HepG2 (cell line): Measurements from ENCODE around the gene HTN3. TPM values are rescaled to one million over a fixed set of nuclear protein-coding genes. Genes with fewer than 3 reads are reported as not detected.

Experiments used
- ATAC-seq: fragments of 200-7000 bp; cut with Tn5 transposase; 3 replicates; pipeline ENCODE4 v1.9.1; 2020; ENCODE audit warnings: mild to moderate bottlenecking, moderate library complexity
- BruUV-seq: library from RNA; stranded (reverse); fragments of 400-500 nt; replicated peaks from 2 replicates; lab custom pipeline; 2021; lab: Mats Ljungman, UMichigan
- CTCF ChIA-PET: fragments of 300-600 bp; formaldehyde crosslinking; extraction: SDS; loops from one replicate; lab custom pipeline; 2021; ENCODE audit warnings: low total read pairs, inconsistent platforms, low intra/inter-chr PET ratio; lab: Yijun Ruan, JAX
- POLR2A ChIA-PET: fragments of 350-600 bp; sonication (Branson Sonifier 250); formaldehyde crosslinking; loops from one replicate; lab custom pipeline; 2020; ENCODE audit warnings: antibody characterized with exemption, inconsistent platforms; lab: Yijun Ruan, JAX
- DNase-seq: peaks from one replicate; pipeline ENCODE4 v3.0.0-alpha.2; 2015; ENCODE audit warnings: low spot score
- FAIRE-seq: peaks from 3 replicates; lab custom pipeline; 2011; peaks lifted over from hg19 to GRCh38; lab: Jason Lieb, UNC
- H2AFZ ChIP-seq: one replicate; pipeline ENCODE4 v1.6.1; 2011; ENCODE audit warnings: low read length, inconsistent platforms
- H3K27ac ChIP-seq: fragments of 300-600 bp; 3 replicates; pipeline ENCODE4 v1.8.0; 2011; ENCODE audit warnings: mixed run types, mild to moderate bottlenecking, mixed read lengths, low read length, inconsistent platforms; ENCODE audit not compliant: insufficient read depth; ENCODE audit errors: extremely low read length
- H3K27me3 ChIP-seq, 2 experiments: fragments of 200-600 bp in 1 of 2; 2 replicates in 1 of 2; 3 replicates in 1 of 2; pipeline versions ENCODE4 v1.6.0 to v1.8.0; 2011; ENCODE audit warnings: low read length in 2 of 2, mild to moderate bottlenecking in 2 of 2, moderate library complexity in 2 of 2, inconsistent platforms in 1 of 2; ENCODE audit not compliant: insufficient read depth in 2 of 2, control insufficient read depth in 1 of 2
- H3K36me3 ChIP-seq, 2 experiments: fragments of 200-600 bp in 1 of 2; replicated peaks in 1 of 2; 2 replicates in 1 of 2; 3 replicates in 1 of 2; pipeline versions ENCODE4 v1.5.1 to v1.8.0; 2011; ENCODE audit warnings: low read length in 2 of 2, inconsistent platforms in 1 of 2; ENCODE audit not compliant: insufficient read depth in 2 of 2, control insufficient read depth in 1 of 2
- H3K4me1 ChIP-seq: 2 replicates; pipeline ENCODE4 v1.5.1; 2012; ENCODE audit warnings: low read length, inconsistent platforms; ENCODE audit not compliant: insufficient read depth
- H3K4me2 ChIP-seq: 2 replicates; pipeline ENCODE4 v1.6.0; 2011; ENCODE audit warnings: low read depth, low read length, inconsistent platforms
- H3K4me3 ChIP-seq, 3 experiments: fragments of 200-600 bp in 1 of 3; sonication (generic), shearing (Covaris generic) in 1 of 3; replicated peaks in 1 of 3; 2 replicates each; pipeline ENCODE4 v1.5.1; 2011 to 2016; ENCODE audit warnings: low read length in 3 of 3, inconsistent platforms in 2 of 3, low read depth in 2 of 3, mild to moderate bottlenecking in 2 of 3, control low read depth in 1 of 3, mixed read lengths in 1 of 3; ENCODE audit not compliant: insufficient read depth in 1 of 3
- H3K79me2 ChIP-seq: one replicate; pipeline ENCODE4 v1.6.1; 2011; ENCODE audit warnings: low read length, inconsistent platforms; ENCODE audit not compliant: insufficient read depth
- H3K9ac ChIP-seq: 2 replicates; pipeline ENCODE4 v1.6.0; 2011; ENCODE audit warnings: mild to moderate bottlenecking, low read depth, low read length, inconsistent platforms; ENCODE audit not compliant: insufficient read depth
- H3K9me3 ChIP-seq: 2 replicates; pipeline ENCODE4 v1.5.1; 2012; ENCODE audit warnings: mild to moderate bottlenecking, low read length
- H4K20me1 ChIP-seq: 2 replicates; pipeline ENCODE4 v1.6.0; 2011; ENCODE audit warnings: inconsistent platforms, mild to moderate bottlenecking, low read length, moderate library complexity; ENCODE audit not compliant: insufficient read depth
- ADNP ChIP-seq: sonication (generic); formaldehyde crosslinking; IDR thresholded peaks from 2 replicates; pipeline ENCODE4 v1.4.0; 2020; ENCODE audit warnings: missing genetic modification reagents
- CTCF ChIP-seq: sonication (generic); formaldehyde crosslinking; IDR thresholded peaks from 2 replicates; pipeline ENCODE4 v1.5.0; 2020; ENCODE audit warnings: mild to moderate bottlenecking, missing genetic modification reagents, moderate library complexity
- FOXC1 ChIP-seq: sonication (generic); formaldehyde crosslinking; IDR thresholded peaks from 2 replicates; pipeline ENCODE4 v1.8.0; 2022; ENCODE audit warnings: mild to moderate bottlenecking, missing genetic modification reagents, borderline replicate concordance
- HIVEP1 ChIP-seq: sonication (generic); formaldehyde crosslinking; IDR thresholded peaks from 2 replicates; pipeline ENCODE4 v1.4.0; 2020; ENCODE audit warnings: mild to moderate bottlenecking, missing genetic modification reagents
- IRF2 ChIP-seq: IDR thresholded peaks from 2 replicates; pipeline ENCODE4 v1.6.1; 2018; ENCODE audit warnings: missing genetic modification reagents, missing compliant biosample characterization
- KLF13 ChIP-seq: sonication (generic); formaldehyde crosslinking; IDR thresholded peaks from 2 replicates; pipeline ENCODE4 v1.4.0; 2020; ENCODE audit warnings: mild to moderate bottlenecking, missing genetic modification reagents
- KLF9 ChIP-seq: IDR thresholded peaks from 2 replicates; pipeline ENCODE4 v1.6.1; 2016; ENCODE audit warnings: low read depth
- PBX2 ChIP-seq: IDR thresholded peaks from 2 replicates; pipeline ENCODE4 v1.6.1; 2016; ENCODE audit warnings: control low read depth
- PHF21A ChIP-seq: sonication (generic); formaldehyde crosslinking; IDR thresholded peaks from 2 replicates; pipeline ENCODE4 v1.5.0; 2020; ENCODE audit warnings: mild to moderate bottlenecking, missing genetic modification reagents
- RBAK ChIP-seq: sonication (generic); formaldehyde crosslinking; IDR thresholded peaks from 2 replicates; pipeline ENCODE4 v1.5.1; 2020; ENCODE audit warnings: mild to moderate bottlenecking, missing genetic modification reagents
- SATB2 ChIP-seq: sonication (generic); formaldehyde crosslinking; IDR thresholded peaks from 2 replicates; pipeline ENCODE4 v1.5.0; 2020; ENCODE audit warnings: missing genetic modification reagents
- SRSF9 ChIP-seq: fragments of 200-400 bp; formaldehyde crosslinking; IDR thresholded peaks from 2 replicates; pipeline ENCODE4 v1.6.1; 2018; ENCODE audit warnings: borderline replicate concordance, mild to moderate bottlenecking, low read depth, low read length; ENCODE audit not compliant: insufficient read depth, poor library complexity, severe bottlenecking
- SRY ChIP-seq: sonication (generic); formaldehyde crosslinking; IDR thresholded peaks from 2 replicates; pipeline ENCODE4 v1.8.0; 2022; ENCODE audit warnings: mild to moderate bottlenecking, missing genetic modification reagents
- ZNF580 ChIP-seq: IDR thresholded peaks from 2 replicates; pipeline ENCODE4 v1.6.1; 2016; ENCODE audit warnings: low read depth, borderline replicate concordance
- ZSCAN5A ChIP-seq: sonication (generic); formaldehyde crosslinking; IDR thresholded peaks from 2 replicates; pipeline ENCODE4 v1.8.0; 2022; ENCODE audit warnings: mild to moderate bottlenecking, missing genetic modification reagents, borderline replicate concordance
- WGBS: methylation state at CpG from one replicate; pipeline ENCODE4 v1.1.6; 2017; ENCODE audit warnings: low lambda C conversion rate; 5-methylcytosine and 5-hydroxymethylcytosine counted together
- in situ Hi-C: cut with HindIII; loops from 2 replicates; pipeline ENCODE4 v1.10.0; 2017; ENCODE audit warnings: low pct_unique_long_range_greater_than_20kb; ENCODE audit not compliant: extremely low pct_ligation_motif_present
- intact Hi-C: fragments of 100-400 bp; cut with micrococcal nuclease; formaldehyde crosslinking; loops from one replicate; pipeline ENCODE4 v1.10.0; 2022; ENCODE audit not compliant: unreplicated experiment
- polyA plus RNA-seq, 8 experiments: library from polyadenylated mRNA; depleted of rRNA in 3 of 8; stranded (reverse) in 7 of 8; unstranded in 1 of 8; fragments of >200 nt; fragmentation: Illumina TruSeq in 4 of 8; extraction: Trizol in 4 of 8; gene quantifications; 2 replicates each; pipeline versions ENCODE4 v1.2.1 to v1.2.3, GENCODE V29; 2011 to 2016; ENCODE audit warnings: low read depth in 4 of 8, missing spikeins in 1 of 8, mixed read lengths in 1 of 8; ENCODE audit not compliant: insufficient read depth in 1 of 8
- total RNA-seq, 5 experiments: library from RNA; depleted of rRNA; stranded (reverse); fragments of >200 nt; fragmentation: Illumina TruSeq; extraction: Trizol; gene quantifications; 2 replicates each; pipeline ENCODE4 v1.2.3, GENCODE V29; 2016; ENCODE audit warnings: low read depth in 1 of 5

The HTN3 gene
- total and polyA plus RNA-seq, 2 of the 13 experiments (the other 11 are each of a cell fraction or from before 2014, with no cell fraction given): not detected

- Histone ChIP-seq H3K79me2 (no peaks in the 10 kb centered on the region), H3K9ac (no peak overlapping the region), H4K20me1 (no peaks in the 10 kb centered on the region), H3K4me2 (no peak overlapping the region), H3K36me3 (no peaks in the 10 kb centered on the region), H3K4me1 (peaks cover 7% of the 10 kb centered on the region), H3K27me3 (no peaks in the 10 kb centered on the region), H3K9me3 (no peaks in the 10 kb centered on the region), H2AFZ (no peak overlapping the region), H3K27ac (no peak overlapping the region), H3K4me3 (no peak overlapping the region)
- no peak for FAIRE-seq
- DNase-seq: no peak
- TF ChIP-seq SRY (CRISPR knock-in tag) (no peak), RBAK (CRISPR knock-in tag) (no peak), ZSCAN5A (CRISPR knock-in tag) (no peak), IRF2 (CRISPR knock-in tag) (no peak), SATB2 (CRISPR knock-in tag) (no peak), ADNP (no peak)
- in situ Hi-C loops (no loop called here), intact Hi-C loops (no loop called here)
- ChIA-PET CTCF (no interaction called here), POLR2A (no interaction called here)
- 19% methylated on average over 1 of the region's 1 CpG for WGBS
- BruUV-seq: no TSS peak
- ATAC-seq: no peak
These were observed 33.7 kb downstream of the HTN3 start for GRCh38 chr4:70062000-70062399.

DNA sequence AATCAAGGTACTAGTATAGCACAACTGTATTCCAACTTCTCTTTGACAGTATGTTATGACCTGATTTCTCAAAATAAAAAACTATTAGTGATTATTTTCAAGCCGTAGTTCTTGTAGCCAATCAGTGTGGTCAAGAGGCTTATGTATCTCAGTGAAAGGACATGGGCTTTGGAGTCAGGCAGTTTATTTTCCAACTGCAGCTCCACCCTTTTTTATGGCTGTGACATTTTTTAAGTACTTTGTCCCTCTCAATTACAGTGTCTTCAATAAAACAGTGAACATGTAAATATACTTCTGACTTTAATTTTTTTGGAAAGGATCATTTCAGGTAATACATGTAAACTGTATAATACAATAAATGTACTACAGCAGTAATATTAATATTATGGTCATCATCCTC lies 51.9 kb downstream of the HTN3 start:
- in situ Hi-C loops (no loop called here), intact Hi-C loops (no loop called here)
- no peaks in the 10 kb centered on the region for H4K20me1 ChIP-seq
- no peak overlapping the region for H3K4me3 ChIP-seq
- no peaks in the 10 kb centered on the region for H3K27me3 ChIP-seq
- ChIA-PET CTCF (no interaction called here), POLR2A (no interaction called here)
- H3K4me2 ChIP-seq: no peak overlapping the region
- H3K79me2 ChIP-seq: no peaks in the 10 kb centered on the region
- DNase-seq (no peak), FAIRE-seq (no peak), ATAC-seq (no peak)
- 38% methylated on average over 1 of the region's 1 CpG for WGBS
- no TSS peak for BruUV-seq
- H3K9me3 ChIP-seq: no peaks in the 10 kb centered on the region
- H3K4me1 ChIP-seq: no peaks in the 10 kb centered on the region
- H3K36me3 ChIP-seq: no peaks in the 10 kb centered on the region
- H2AFZ ChIP-seq: no peak overlapping the region
- no peak overlapping the region for H3K27ac ChIP-seq
- no peak overlapping the region for H3K9ac ChIP-seq
- TF ChIP-seq KLF13 (CRISPR knock-in tag) (no peak), SRSF9 (no peak), HIVEP1 (CRISPR knock-in tag) (no peak), FOXC1 (CRISPR knock-in tag) (no peak), PBX2 (CRISPR knock-in tag) (no peak), KLF9 (CRISPR knock-in tag) (no peak), CTCF (CRISPR knock-in tag) (no peak), PHF21A (CRISPR knock-in tag) (no peak), ZNF580 (CRISPR knock-in tag) (no peak)
